ENCODE measurements around the gene CACNA2D2.

Gene CACNA2D2

GRCh38 chr3:50380405-50381085 lies 122.9 kb downstream of the CACNA2D2 start:
- no peak for TF ChIP-seq CTCF (conservative IDR thresholded peaks at IDR 0.05; ENCODE audit: low read length)
- DNase-seq (ENCODE audit: low read depth), result no peak
- no peak overlapping the region for H3K4me3 ChIP-seq (ENCODE audit: low read length)

- no peak overlapping the region for H3K4me3 ChIP-seq (ENCODE audit: low read length)
- TF ChIP-seq CTCF (conservative IDR thresholded peaks at IDR 0.05; ENCODE audit: low read length), result no peak
- no peak for DNase-seq (ENCODE audit: low read depth)
Observed at GRCh38 chr3:50378757-50379156, 124.7 kb downstream of the CACNA2D2 start.

GRCh38 chr3:50378024-50378423 lies 125.4 kb downstream of the CACNA2D2 start:
- no peak for DNase-seq (ENCODE audit: low read depth)
- no peak for TF ChIP-seq CTCF (conservative IDR thresholded peaks at IDR 0.05; ENCODE audit: low read length)
- no peak overlapping the region for H3K4me3 ChIP-seq (ENCODE audit: low read length)

GRCh38 chr3:50375258-50375931 lies 128.0 kb downstream of the CACNA2D2 start:
- no peak overlapping the region for H3K4me3 ChIP-seq (ENCODE audit: low read length)
- no peak for TF ChIP-seq CTCF (conservative IDR thresholded peaks at IDR 0.05; ENCODE audit: low read length)
- DNase-seq (ENCODE audit: low read depth), result no peak

- TF ChIP-seq CTCF (conservative IDR thresholded peaks at IDR 0.05; ENCODE audit: low read length), result no peak
- no peak overlapping the region for H3K4me3 ChIP-seq (ENCODE audit: low read length)
- no peak for DNase-seq (ENCODE audit: low read depth)
Observed at GRCh38 chr3:50374363-50375257, 128.8 kb downstream of the CACNA2D2 start.

GRCh38 chr3:50373146-50374051 lies 130.0 kb downstream of the CACNA2D2 start:
- DNase-seq (ENCODE audit: low read depth), result no peak
- no peak for TF ChIP-seq CTCF (conservative IDR thresholded peaks at IDR 0.05; ENCODE audit: low read length)
- no peak overlapping the region for H3K4me3 ChIP-seq (ENCODE audit: low read length)

All from AG10803 (cell line).